ENCODE results near the gene SPI1.
A peak's percentile ranks its signal among the peaks of the same experiment; 100 is the strongest.

The SPI1 gene

GRCh38 chr11:47388697-47389576 is 10.6 kb upstream of the SPI1 start:
- peak; percentile 17 for DNase-seq (ENCODE audit: low spot score)

- peak; percentile 20 for DNase-seq (ENCODE audit: low spot score)
Observed at GRCh38 chr11:47387944-47388696, 9.8 kb upstream of the SPI1 start.

- DNase-seq (ENCODE audit: low spot score) = no peak
Observed at GRCh38 chr11:47384498-47384897, 6.2 kb upstream of the SPI1 start.

- no peak for DNase-seq (ENCODE audit: low spot score)
Observed at GRCh38 chr11:47383071-47383470, 4.7 kb upstream of the SPI1 start.

DNA sequence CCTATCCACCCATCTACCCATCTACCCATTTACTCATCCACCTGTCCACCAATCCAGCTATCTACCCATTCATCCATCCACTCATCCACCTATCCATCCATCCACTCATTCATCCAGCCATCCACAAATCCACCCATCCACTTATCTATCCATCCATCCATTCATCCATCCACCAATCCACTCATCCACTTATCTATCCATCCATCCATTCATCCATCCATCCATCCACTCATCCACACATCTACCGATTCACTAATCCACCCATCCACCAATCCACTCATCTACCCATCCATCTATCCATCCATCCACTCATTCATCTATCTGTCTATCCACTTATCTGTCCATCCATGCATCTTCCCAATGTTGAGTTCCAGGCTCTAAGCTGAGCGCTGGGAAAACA is 1.7 kb upstream of the SPI1 start:
- DNase-seq (ENCODE audit: low spot score) = no peak

DNA sequence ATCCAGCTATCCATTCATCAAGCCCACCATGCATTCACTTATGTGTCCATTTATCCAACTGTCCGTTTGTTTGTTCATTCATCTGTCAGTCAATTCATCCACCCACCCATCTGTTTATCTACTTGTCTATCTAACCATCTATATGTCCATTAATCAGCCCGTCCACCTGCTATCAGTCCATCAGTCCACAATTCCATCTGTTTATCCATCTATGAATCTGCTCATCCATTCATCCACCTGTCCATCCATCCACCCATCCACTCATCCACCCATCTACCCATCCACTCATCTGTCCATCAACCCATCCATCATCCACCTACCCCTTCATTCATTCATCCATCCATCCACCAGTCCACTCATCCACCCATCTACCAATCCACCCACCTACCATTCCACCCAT is 970 bp upstream of the SPI1 start:
- no peak for DNase-seq (ENCODE audit: low spot score)

GRCh38 chr11:47378836-47379170 is 456 bp upstream of the SPI1 start:
- DNase-seq (ENCODE audit: low spot score) = no peak

DNA sequence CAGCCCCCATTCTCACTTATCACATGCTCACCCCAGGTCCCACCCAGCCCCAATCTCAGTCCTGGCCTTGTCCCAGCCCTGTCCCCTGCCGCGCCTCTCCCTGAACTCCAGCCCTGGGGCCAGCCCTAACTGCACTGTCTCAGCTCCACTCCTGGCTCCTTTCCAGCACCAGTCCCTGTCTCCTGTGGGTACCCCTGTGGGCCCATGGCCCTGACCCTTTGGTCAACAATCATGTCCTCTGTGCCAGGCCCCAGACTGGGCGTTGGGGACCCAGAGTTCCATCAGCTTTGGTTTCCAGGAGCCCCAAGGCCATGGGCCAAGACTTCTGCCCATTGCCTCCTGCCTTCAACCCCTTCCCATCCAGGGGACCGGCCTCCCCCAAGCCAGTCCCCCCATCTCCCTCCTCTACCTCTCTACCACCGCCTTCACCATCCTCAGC is 757 bp downstream of the SPI1 start:
- DNase-seq (ENCODE audit: low spot score) = no peak

DNA sequence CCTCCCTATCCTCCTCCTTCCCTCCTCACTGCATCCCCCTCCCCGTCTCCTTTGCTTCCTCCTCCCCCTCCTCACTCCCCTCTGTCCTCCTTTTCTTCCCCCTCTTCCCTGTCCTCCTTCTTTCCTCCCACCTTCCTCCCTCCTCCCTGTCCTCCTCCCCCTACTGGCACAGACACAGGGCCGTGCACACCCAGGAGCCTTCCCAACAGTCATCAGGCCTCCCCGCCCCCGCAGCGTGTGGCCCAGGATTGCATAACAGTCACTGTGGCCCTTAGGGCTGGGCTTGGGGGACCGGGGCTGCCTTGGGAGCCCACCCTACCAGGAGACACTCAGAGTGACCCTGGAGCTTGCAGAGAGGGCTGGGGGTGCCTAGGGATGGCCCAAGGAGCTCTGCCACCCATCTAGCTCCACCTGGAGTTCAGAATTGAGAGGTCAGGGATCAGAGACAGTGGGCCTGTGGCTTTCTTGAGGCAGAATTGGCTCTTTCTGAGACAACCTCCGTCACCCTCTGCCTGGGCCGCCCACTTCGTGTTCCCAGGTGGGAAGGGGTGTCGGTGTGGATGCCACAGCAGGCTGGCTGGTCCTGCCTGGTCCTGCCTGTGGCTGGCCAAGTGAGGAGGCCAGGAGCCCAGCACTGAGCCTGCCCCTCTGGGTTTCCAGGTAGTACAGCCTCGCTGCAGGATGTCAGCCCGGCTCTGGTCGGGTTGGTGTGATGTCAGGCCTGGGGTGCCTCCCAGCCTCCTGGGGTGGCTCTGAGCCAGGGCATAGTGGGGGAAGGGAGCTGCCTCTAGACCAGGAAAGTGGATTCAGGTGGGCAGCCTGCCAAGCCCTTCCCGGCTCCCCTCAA is 1.6 kb downstream of the SPI1 start:
- DNase-seq (ENCODE audit: low spot score) = peak; percentile 27

DNA sequence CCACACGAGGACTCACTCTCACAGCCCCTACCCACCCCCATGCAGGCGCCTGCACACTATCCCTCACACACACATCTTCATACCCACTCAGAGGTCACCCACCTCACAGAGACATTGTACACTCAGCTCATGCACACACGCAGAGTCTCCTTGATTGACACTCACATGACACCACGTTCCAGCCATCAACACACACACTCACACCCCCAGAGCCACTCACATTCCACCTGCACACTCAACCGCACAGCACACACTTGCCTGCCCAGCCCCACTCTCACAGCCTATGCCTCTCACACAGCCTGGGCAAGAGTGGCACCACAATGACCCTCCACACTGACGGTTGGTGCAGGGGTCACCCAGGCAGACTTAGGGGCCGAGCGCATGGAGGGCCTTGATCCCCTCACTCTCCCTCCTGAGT is 2.2 kb downstream of the SPI1 start:
- DNase-seq (ENCODE audit: low spot score) = no peak

- DNase-seq (ENCODE audit: low spot score) = no peak
Observed at GRCh38 chr11:47375546-47376085, 2.7 kb downstream of the SPI1 start.

GRCh38 chr11:47375020-47375419 is 3.3 kb downstream of the SPI1 start:
- no peak for DNase-seq (ENCODE audit: low spot score)

DNA sequence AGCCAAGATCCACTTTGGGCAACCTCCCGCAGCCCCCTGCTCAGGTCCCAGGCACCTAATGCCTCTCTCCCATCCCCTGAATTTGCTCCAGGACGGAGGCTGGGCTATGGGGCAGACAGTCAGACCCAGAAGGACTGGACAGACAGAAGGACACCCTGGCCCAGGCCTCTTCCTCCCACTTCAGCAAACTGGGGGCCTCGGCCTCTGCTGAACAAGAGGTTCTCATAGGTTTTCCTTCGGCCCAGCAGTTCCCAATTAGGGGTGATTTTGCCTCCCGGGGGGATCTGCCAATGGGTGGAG is 3.7 kb downstream of the SPI1 start:
- no peak for DNase-seq (ENCODE audit: low spot score)

DNA sequence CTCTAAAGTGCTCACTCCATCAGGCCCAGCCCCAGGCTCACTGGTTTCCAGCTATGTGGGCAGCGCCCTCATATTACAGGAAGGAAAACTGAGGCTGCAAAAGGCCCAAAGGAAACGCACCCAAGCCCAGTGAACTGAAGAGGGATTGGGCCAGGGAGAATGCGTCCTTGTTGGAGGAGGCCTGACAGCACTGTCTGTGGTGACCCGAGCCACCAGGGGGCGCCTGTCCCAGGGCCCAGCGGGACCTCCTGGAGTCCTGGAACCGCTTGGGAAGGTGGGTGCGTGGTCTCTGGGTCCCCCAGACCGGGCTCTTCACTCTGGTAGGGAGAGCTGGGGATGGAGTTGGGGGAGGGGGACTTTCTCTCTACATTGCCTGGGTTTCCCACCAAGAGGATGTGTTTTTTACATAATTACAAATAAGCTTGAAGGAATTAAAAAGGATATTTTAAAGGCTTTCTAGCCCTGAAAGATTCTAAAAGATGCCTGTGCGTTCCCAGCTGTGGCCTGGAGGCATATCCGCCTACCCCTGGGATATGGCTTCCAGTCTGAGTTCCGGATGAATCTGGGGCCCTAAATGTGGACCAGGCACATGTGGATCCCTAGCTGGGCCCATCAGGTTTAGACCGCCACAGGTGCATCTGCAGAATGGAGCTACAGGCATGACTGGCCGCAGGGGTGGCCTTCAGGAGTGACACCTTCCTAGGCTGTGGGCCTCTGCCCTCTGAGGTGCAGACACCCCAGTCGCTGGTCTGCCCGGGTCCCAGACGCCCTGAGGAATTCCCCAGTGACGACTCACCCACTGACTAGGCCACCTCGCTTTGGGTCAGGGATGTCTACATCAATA is 4.2 kb downstream of the SPI1 start:
- DNase-seq (ENCODE audit: low spot score) = peak; percentile 92

GRCh38 chr11:47372422-47372821 is 5.9 kb downstream of the SPI1 start:
- no peak for DNase-seq (ENCODE audit: low spot score)

- no peak for DNase-seq (ENCODE audit: low spot score)
Observed at GRCh38 chr11:47369676-47370075, 8.7 kb downstream of the SPI1 start.

- no peak for DNase-seq (ENCODE audit: low spot score)
Observed at GRCh38 chr11:47366020-47366490, 12.3 kb downstream of the SPI1 start.

- DNase-seq (ENCODE audit: low spot score) = no peak
Observed at GRCh38 chr11:47361419-47361818, 16.9 kb downstream of the SPI1 start.

DNA sequence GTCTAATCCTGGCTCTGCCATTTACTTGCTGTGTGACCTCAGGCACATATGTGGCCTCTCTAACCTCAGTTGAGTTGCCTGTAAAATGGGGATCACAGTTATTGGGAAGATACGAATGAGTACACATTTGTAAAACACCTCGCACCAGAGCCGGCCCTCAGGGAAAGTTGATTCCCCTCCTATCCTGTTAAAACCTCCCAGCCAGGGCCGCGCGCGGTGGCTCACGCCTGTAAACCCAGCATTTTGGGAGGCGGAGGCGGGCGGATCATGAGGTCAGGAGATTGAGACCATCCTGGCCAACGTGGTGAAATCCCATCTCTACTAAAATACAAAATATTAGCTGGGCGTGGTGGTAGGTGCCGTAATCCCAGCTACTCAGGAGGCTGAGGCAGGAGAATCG is 18.0 kb downstream of the SPI1 start:
- no peak for DNase-seq (ENCODE audit: low spot score)

DNA sequence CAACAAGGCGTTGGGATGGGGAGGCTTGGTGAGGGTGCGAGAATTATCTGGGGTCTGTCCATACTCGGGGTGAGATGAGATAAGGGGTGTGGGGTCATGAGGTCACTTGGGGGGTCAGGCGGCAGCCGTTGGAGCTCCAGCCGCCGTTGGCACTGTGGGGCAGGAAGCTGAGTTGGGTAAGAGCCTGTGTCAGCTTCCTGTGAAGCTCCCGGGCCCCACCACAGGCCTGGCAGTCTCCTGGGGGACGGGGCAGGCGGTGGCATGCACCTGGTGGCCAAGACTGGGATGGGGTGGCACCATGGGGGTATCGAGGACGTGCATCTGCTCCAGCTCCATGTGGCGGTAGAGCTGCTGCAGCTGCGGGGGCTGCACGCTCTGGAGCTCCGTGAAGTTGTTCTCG is 18.8 kb downstream of the SPI1 start:
- no peak for DNase-seq (ENCODE audit: low spot score)

DNA sequence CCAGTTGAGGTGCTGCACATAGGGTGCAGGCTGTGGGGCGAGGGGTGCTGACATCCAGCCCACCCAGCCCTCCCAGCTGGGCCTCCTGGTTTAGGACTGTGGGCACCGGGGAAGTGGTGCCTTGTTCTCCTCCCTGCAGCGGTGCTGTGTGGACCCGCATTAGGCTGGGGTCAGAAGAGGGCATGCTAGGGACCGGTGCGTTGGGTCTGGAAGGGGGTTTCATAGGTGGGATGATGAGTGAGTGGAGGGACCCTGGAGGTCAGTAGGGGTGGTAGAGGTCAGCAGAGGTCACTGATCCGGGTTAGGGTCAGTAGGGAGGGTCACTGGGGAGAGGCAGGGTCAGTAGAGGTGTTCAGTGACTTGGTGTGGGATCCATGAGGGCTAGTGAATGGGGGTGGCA is 19.2 kb downstream of the SPI1 start:
- DNase-seq (ENCODE audit: low spot score) = no peak

DNA sequence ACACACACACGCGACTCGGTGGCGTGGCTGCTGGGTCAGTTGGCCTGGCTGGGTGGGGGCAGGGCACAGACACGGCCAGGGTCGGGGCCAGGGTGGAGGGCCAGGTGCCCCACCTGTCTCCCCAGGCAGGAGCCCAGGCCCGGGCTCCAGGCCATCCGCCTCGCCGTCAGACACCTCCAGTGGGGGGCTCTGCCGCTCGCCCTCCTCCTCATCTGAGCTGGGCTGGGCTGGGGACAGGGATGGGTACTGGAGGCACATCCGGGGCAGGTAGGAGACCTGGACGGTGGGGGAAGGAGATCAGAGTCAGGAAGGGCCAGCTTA is 19.7 kb downstream of the SPI1 start:
- no peak for DNase-seq (ENCODE audit: low spot score)

All from D341Med (cell line).